ENCODE measurements around the gene PELI2. TPM values are rescaled to one million over a fixed set of nuclear protein-coding genes. Genes with fewer than 3 reads are reported as not detected.

The PELI2 gene
- total RNA-seq, 2 donors from 2014 or later = 31.6 to 41.8 TPM

DNA sequence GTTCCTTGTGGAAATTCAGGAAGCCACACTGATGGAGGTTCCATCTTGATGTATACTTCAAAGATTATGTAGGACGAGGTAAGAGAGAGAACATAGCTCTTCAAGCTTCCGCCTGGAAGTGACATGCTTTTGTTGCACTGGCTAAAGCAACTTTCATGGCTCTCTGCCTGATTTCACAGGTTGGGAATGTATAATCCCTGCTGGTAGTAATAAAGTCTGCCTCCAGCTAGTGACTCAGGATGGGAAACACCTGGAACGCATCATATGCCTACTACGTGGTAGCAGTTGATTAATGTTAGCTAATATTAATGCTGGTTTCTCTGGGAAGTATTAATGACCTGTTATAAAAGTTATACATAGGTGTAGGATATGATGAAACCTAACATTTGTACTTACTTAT is 71.1 kb downstream of the PELI2 start:
- 28 to 40% methylated on average over 4 of the region's 4 CpGs for WGBS, 2 donors
- intact Hi-C loops (cut with DNase I) = no loop called here
- Histone ChIP-seq H3K9me3 (no peaks in the 10 kb centered on the region), H3K4me1 (peaks cover 12% of the 10 kb centered on the region), H3K27me3 (no peaks in the 10 kb centered on the region), H3K27ac (peak overlapping the region in 2 of 4 donors; percentile 15 to 46), H3K4me3 (no peak overlapping the region), H3K36me3 (replicated peaks in 1 of 2; ENCODE audit: insufficient read depth in 1 of 2, low read depth in 2 of 2) (no peaks in the 10 kb centered on the region)
- ATAC-seq (peak; percentile 71), DNase-seq (peak in 3 of 4 donors; percentile 35 to 55 (median 36))
- peak in 1 of 3 donors; percentile 10 for TF ChIP-seq POLR2A (IDR thresholded peaks at IDR 0.05)
- TF ChIP-seq, protein P1, sequence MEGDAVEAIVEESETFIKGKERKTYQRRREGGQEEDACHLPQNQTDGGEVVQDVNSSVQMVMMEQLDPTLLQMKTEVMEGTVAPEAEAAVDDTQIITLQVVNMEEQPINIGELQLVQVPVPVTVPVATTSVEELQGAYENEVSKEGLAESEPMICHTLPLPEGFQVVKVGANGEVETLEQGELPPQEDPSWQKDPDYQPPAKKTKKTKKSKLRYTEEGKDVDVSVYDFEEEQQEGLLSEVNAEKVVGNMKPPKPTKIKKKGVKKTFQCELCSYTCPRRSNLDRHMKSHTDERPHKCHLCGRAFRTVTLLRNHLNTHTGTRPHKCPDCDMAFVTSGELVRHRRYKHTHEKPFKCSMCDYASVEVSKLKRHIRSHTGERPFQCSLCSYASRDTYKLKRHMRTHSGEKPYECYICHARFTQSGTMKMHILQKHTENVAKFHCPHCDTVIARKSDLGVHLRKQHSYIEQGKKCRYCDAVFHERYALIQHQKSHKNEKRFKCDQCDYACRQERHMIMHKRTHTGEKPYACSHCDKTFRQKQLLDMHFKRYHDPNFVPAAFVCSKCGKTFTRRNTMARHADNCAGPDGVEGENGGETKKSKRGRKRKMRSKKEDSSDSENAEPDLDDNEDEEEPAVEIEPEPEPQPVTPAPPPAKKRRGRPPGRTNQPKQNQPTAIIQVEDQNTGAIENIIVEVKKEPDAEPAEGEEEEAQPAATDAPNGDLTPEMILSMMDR (IDR thresholded peaks at IDR 0.05) = peak in 1 of 7 experiments; percentile 12

DNA sequence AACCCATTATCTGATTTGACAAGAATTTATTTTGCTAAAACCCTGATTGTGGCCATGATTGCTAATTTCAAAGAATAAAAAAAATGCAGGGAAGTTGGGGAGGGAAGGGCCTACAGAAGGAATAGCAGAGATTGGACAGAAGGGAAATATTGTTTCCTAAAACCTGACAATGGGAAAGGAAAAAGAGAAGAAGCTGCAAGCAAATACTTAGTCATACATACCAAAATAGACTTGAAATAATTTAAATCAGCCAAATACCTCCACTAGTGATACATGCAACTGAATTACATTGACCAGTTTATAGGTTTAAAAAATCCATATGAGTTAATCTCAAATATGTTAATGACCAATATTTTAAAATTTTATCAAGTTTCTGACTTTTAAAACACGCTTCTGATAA is 75.1 kb downstream of the PELI2 start:
- H3K27ac ChIP-seq = no peak overlapping the region
- no peak for ATAC-seq
- no peak overlapping the region for H3K4me3 ChIP-seq
- DNase-seq = no peak
- H3K27me3 ChIP-seq = no peaks in the 10 kb centered on the region
- intact Hi-C loops (cut with DNase I) = no loop called here
- no peaks in the 10 kb centered on the region for H3K9me3 ChIP-seq
- H3K36me3 ChIP-seq (replicated peaks in 1 of 2; ENCODE audit: insufficient read depth in 1 of 2, low read depth in 2 of 2) = no peaks in the 10 kb centered on the region
- WGBS, 2 donors = 48 to 50% methylated on average over 1 of the region's 1 CpG
- TF ChIP-seq, protein P1 (IDR thresholded peaks at IDR 0.05) = no peak
- no peak for TF ChIP-seq POLR2A (IDR thresholded peaks at IDR 0.05)
- peaks cover 23% of the 10 kb centered on the region for H3K4me1 ChIP-seq

DNA sequence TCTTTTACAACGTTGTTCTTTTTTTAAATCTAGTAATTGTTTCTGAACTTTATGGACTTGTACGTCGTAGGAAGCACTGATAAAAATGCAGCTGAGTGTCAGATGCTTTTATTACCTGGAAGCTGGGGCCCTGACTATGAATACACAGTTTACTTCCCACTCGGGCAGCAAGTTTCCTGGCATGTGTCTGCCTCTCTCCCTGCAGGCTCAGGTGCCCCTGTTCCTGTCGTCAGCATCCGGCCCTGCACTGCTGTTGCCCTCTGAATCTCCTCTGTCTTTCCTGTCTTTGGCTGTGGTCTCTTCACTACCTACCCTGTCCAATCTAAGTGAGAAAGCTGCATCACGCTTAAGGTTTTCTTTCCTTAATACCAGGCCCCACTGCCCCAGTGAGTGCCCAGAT is 75.8 kb downstream of the PELI2 start:
- peaks cover 29% of the 10 kb centered on the region for H3K4me1 ChIP-seq
- intact Hi-C loops (cut with DNase I) = no loop called here

DNA sequence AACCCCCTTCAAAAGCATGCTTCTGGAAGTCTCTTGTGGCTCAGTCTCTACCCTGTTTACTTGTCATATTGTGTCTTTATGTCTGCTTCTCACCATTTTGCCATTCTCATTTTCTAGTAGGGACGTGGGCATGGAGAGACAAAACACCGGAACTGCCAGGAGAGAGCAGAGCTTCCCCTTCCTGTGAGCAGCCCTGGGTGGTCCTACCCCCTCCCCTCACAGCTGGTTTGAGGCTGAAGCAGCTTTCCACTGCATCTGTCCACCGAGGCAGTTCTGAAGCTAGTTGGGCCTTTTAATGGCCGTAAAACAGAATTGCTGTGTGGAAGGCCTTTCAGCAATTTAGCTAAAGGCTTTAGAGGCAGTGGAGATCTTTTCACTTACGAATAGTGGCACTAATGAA is 77.0 kb downstream of the PELI2 start:
- Histone ChIP-seq H3K27me3 (no peaks in the 10 kb centered on the region), H3K36me3 (replicated peaks in 1 of 2; ENCODE audit: insufficient read depth in 1 of 2, low read depth in 2 of 2) (no peaks in the 10 kb centered on the region), H3K4me3 (no peak overlapping the region), H3K4me1 (peaks cover 41% of the 10 kb centered on the region), H3K27ac (no peak overlapping the region), H3K9me3 (no peaks in the 10 kb centered on the region)
- WGBS, 2 donors = 60 to 72% methylated on average over 5 of the region's 5 CpGs
- DNase-seq (no peak), ATAC-seq (no peak)
- TF ChIP-seq, protein P1 (IDR thresholded peaks at IDR 0.05) = no peak
- TF ChIP-seq POLR2A (IDR thresholded peaks at IDR 0.05) = no peak
- intact Hi-C loops (cut with DNase I) = no loop called here

More for the DNA sequence above, 75.8 kb downstream of the PELI2 start:
- H3K4me3 ChIP-seq = no peak overlapping the region
- no peaks in the 10 kb centered on the region for H3K27me3 ChIP-seq
- no peak for DNase-seq
- H3K27ac ChIP-seq = no peak overlapping the region
- no peaks in the 10 kb centered on the region for H3K36me3 ChIP-seq (replicated peaks in 1 of 2; ENCODE audit: insufficient read depth in 1 of 2, low read depth in 2 of 2)
- no peaks in the 10 kb centered on the region for H3K9me3 ChIP-seq
- no peak for ATAC-seq
- no peak for TF ChIP-seq POLR2A (IDR thresholded peaks at IDR 0.05)
- TF ChIP-seq, protein P1 (IDR thresholded peaks at IDR 0.05) = no peak
- WGBS, 2 donors = 47 to 54% methylated on average over 7 of the region's 7 CpGs

DNA sequence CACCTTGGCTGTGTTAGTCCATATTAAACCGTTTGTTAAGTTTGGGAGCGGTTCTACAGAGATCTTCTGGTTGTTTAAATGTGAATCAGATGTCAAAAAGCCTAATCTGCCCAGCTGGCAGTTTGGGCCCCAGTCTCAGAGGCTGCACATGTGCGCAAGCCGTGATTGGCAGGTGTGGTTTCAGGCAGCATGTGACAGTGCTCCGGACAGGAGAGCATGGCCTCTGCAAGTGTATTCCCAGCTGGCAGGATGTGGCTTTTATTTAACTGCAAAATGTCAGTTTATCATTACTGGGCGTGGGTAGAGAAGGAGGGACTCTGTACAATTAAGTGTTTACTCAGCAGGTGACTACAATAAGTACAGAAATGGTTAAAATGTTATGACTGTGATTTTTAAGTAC is 77.5 kb downstream of the PELI2 start:
- Histone ChIP-seq H3K4me1 (peaks cover 46% of the 10 kb centered on the region), H3K36me3 (replicated peaks in 1 of 2; ENCODE audit: insufficient read depth in 1 of 2, low read depth in 2 of 2) (no peaks in the 10 kb centered on the region), H3K27me3 (no peaks in the 10 kb centered on the region), H3K9me3 (no peaks in the 10 kb centered on the region), H3K27ac (peak overlapping the region in 2 of 4 donors; percentile 3 to 10), H3K4me3 (no peak overlapping the region)
- peak; percentile 30 for ATAC-seq
- intact Hi-C loops (cut with DNase I) = no loop called here
- DNase-seq = peak in 3 of 4 donors; percentile 35 to 65 (median 56)
- no peak for TF ChIP-seq POLR2A (IDR thresholded peaks at IDR 0.05)
- TF ChIP-seq, protein P1 (IDR thresholded peaks at IDR 0.05) = no peak
- WGBS, 2 donors = 20 to 50% methylated on average over 5 to 6 of the region's 6 CpGs
